Neural cell (in vitro differentiated cells): ENCODE measurements around the gene CAMK1. TPM values are rescaled to one million over a fixed set of nuclear protein-coding genes. Genes with fewer than 3 reads are reported as not detected.

Source experiments
- H2AFZ ChIP-seq: fragments of 200-600, 300-800 bp; sonication (generic), shearing (Covaris generic); 2 replicates; pipeline ENCODE4 v1.6.0; 2014; ENCODE audit warnings: low read depth, mild to moderate bottlenecking, antibody characterized with exemption, low read length, moderate library complexity
- H3F3A ChIP-seq: fragments of 200-600 bp; shearing (Covaris generic); 2 replicates; pipeline ENCODE4 v1.6.1; 2016; ENCODE audit warnings: mild to moderate bottlenecking, moderate library complexity, mixed read lengths, antibody characterized with exemption, low read length; ENCODE audit not compliant: insufficient read depth, poor library complexity, severe bottlenecking
- H3K27ac ChIP-seq: fragments of 200-600, 300-800 bp; sonication (generic), shearing (Covaris generic); 2 replicates; pipeline ENCODE4 v1.5.1; 2014; ENCODE audit warnings: mild to moderate bottlenecking, low read length, moderate library complexity
- H3K27me3 ChIP-seq: fragments of 300-800, 200-600 bp; sonication (generic), shearing (Covaris generic); 2 replicates; pipeline ENCODE4 v1.6.0; 2014; ENCODE audit warnings: mild to moderate bottlenecking, low read depth, low read length, moderate library complexity; ENCODE audit not compliant: insufficient read depth
- H3K36me3 ChIP-seq: fragments of 300-800, 200-600 bp; sonication (generic), shearing (Covaris generic); 2 replicates; pipeline ENCODE4 v1.5.1; 2014; ENCODE audit warnings: mild to moderate bottlenecking, antibody characterized with exemption, low read length, moderate library complexity; ENCODE audit not compliant: insufficient read depth
- H3K4me2 ChIP-seq: fragments of 300-800, 200-600 bp; sonication (generic), shearing (Covaris generic); 2 replicates; pipeline ENCODE4 v1.6.0; 2014; ENCODE audit warnings: mild to moderate bottlenecking, low read length
- H3K4me3 ChIP-seq: fragments of 300-800, 200-600 bp; sonication (generic), shearing (Covaris generic); 2 replicates; pipeline ENCODE4 v1.5.1; 2014; ENCODE audit warnings: mild to moderate bottlenecking, low read length, moderate library complexity
- H3K79me2 ChIP-seq: fragments of 200-600 bp; shearing (Covaris generic); replicated peaks from 2 replicates; pipeline ENCODE4 v1.6.0; 2014; ENCODE audit warnings: mild to moderate bottlenecking, low read length, moderate library complexity; ENCODE audit not compliant: insufficient read depth
- H3K9ac ChIP-seq: fragments of 300-800, 200-600 bp; sonication (generic), shearing (Covaris generic); 2 replicates; pipeline ENCODE4 v1.6.1; 2016; ENCODE audit warnings: mild to moderate bottlenecking, low read length, mixed read lengths
- H3K9me2 ChIP-seq: fragments of 200-600 bp; shearing (Covaris generic); 2 replicates; pipeline ENCODE4 v1.6.1; 2016; ENCODE audit warnings: mild to moderate bottlenecking, low read length, mixed read lengths; ENCODE audit not compliant: insufficient read depth
- H3K9me3 ChIP-seq: fragments of 200-600, 300-800 bp; sonication (generic), shearing (Covaris generic); 2 replicates; pipeline ENCODE4 v1.6.1; 2016; ENCODE audit warnings: mild to moderate bottlenecking, mixed run types, low read length, moderate library complexity, mixed read lengths
- H4K20me1 ChIP-seq: fragments of 200-600 bp; shearing (Covaris generic); 2 replicates; pipeline ENCODE4 v1.6.1; 2016; ENCODE audit warnings: mild to moderate bottlenecking, mixed run types; ENCODE audit not compliant: insufficient read depth
- CTCF ChIP-seq: fragments of 450-650 bp; IDR thresholded peaks from 2 replicates; pipeline ENCODE4 v1.5.1; 2014; ENCODE audit warnings: antibody characterized with exemption, mild to moderate bottlenecking, moderate library complexity; ENCODE audit not compliant: poor library complexity, severe bottlenecking
- EP300 ChIP-seq: fragments of 450-650 bp; conservative IDR thresholded peaks from 2 replicates; pipeline ENCODE4 v1.6.1; 2014; ENCODE audit warnings: antibody characterized with exemption, mild to moderate bottlenecking, moderate library complexity; ENCODE audit not compliant: poor library complexity, severe bottlenecking
- EZH2 ChIP-seq: fragments of 200-600, 300-800 bp; shearing (Covaris generic), sonication (generic); IDR thresholded peaks from 2 replicates; pipeline ENCODE4 v1.6.1; 2014; ENCODE audit warnings: antibody characterized with exemption, low read length, borderline replicate concordance, mild to moderate bottlenecking; ENCODE audit not compliant: insufficient read depth, poor library complexity, severe bottlenecking
- MXI1 ChIP-seq: fragments of 450-650 bp; conservative IDR thresholded peaks from 2 replicates; pipeline ENCODE4 v1.6.1; 2014; ENCODE audit warnings: antibody characterized with exemption, mild to moderate bottlenecking; ENCODE audit not compliant: poor library complexity, severe bottlenecking
- POLR2AphosphoS5 ChIP-seq: IDR thresholded peaks from 2 replicates; pipeline ENCODE4 v1.6.1; 2012
- RAD21 ChIP-seq: fragments of 450-650 bp; conservative IDR thresholded peaks from 2 replicates; pipeline ENCODE4 v1.6.1; 2014; ENCODE audit warnings: antibody characterized with exemption, mild to moderate bottlenecking, moderate library complexity
- SMC3 ChIP-seq: fragments of 450-650 bp; conservative IDR thresholded peaks from 2 replicates; pipeline ENCODE4 v1.6.1; 2014; ENCODE audit warnings: antibody characterized with exemption, mild to moderate bottlenecking, moderate library complexity; ENCODE audit not compliant: poor library complexity
- TAF1 ChIP-seq: IDR thresholded peaks from 2 replicates; pipeline ENCODE4 v1.6.1; 2012; ENCODE audit warnings: low read depth
- polyA plus RNA-seq: library from polyadenylated mRNA; depleted of rRNA; stranded (reverse); fragments of >200 nt; gene quantifications from 2 replicates; pipeline ENCODE4 v1.2.3, GENCODE V29; 2014
- TF ChIP-seq, protein P1 (sequence below): IDR thresholded peaks from 2 replicates; pipeline ENCODE4 v1.6.1; 2012; ENCODE audit warnings: borderline replicate concordance

The CAMK1 gene
- polyA plus RNA-seq, 1 donor from 2014 or later = 18.7 TPM

GRCh38 chr3:9800529-9800928 lies 30.8 kb upstream of the CAMK1 start:
- H3K4me3 ChIP-seq = no peak overlapping the region
- H3K9me3 ChIP-seq = no peaks in the 10 kb centered on the region
- H3K9me2 ChIP-seq = no peaks in the 10 kb centered on the region
- peaks cover under 1% of the 10 kb centered on the region for H3K79me2 ChIP-seq
- no peak overlapping the region for H3K4me2 ChIP-seq
- H3K27ac ChIP-seq = no peak overlapping the region
- H3K27me3 ChIP-seq = no peaks in the 10 kb centered on the region
- no peaks in the 10 kb centered on the region for H3K36me3 ChIP-seq
- H4K20me1 ChIP-seq = no peaks in the 10 kb centered on the region
- H2AFZ ChIP-seq = no peak overlapping the region
- no peaks in the 10 kb centered on the region for H3F3A ChIP-seq
- TF ChIP-seq POLR2AphosphoS5 (no peak), CTCF (peak; percentile 20), TAF1 (no peak), RAD21 (no peak), EZH2 (no peak), MXI1 (no peak), SMC3 (no peak)
- TF ChIP-seq, protein P1, sequence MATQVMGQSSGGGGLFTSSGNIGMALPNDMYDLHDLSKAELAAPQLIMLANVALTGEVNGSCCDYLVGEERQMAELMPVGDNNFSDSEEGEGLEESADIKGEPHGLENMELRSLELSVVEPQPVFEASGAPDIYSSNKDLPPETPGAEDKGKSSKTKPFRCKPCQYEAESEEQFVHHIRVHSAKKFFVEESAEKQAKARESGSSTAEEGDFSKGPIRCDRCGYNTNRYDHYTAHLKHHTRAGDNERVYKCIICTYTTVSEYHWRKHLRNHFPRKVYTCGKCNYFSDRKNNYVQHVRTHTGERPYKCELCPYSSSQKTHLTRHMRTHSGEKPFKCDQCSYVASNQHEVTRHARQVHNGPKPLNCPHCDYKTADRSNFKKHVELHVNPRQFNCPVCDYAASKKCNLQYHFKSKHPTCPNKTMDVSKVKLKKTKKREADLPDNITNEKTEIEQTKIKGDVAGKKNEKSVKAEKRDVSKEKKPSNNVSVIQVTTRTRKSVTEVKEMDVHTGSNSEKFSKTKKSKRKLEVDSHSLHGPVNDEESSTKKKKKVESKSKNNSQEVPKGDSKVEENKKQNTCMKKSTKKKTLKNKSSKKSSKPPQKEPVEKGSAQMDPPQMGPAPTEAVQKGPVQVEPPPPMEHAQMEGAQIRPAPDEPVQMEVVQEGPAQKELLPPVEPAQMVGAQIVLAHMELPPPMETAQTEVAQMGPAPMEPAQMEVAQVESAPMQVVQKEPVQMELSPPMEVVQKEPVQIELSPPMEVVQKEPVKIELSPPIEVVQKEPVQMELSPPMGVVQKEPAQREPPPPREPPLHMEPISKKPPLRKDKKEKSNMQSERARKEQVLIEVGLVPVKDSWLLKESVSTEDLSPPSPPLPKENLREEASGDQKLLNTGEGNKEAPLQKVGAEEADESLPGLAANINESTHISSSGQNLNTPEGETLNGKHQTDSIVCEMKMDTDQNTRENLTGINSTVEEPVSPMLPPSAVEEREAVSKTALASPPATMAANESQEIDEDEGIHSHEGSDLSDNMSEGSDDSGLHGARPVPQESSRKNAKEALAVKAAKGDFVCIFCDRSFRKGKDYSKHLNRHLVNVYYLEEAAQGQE = no peak
- no peak overlapping the region for H3K9ac ChIP-seq

DNA sequence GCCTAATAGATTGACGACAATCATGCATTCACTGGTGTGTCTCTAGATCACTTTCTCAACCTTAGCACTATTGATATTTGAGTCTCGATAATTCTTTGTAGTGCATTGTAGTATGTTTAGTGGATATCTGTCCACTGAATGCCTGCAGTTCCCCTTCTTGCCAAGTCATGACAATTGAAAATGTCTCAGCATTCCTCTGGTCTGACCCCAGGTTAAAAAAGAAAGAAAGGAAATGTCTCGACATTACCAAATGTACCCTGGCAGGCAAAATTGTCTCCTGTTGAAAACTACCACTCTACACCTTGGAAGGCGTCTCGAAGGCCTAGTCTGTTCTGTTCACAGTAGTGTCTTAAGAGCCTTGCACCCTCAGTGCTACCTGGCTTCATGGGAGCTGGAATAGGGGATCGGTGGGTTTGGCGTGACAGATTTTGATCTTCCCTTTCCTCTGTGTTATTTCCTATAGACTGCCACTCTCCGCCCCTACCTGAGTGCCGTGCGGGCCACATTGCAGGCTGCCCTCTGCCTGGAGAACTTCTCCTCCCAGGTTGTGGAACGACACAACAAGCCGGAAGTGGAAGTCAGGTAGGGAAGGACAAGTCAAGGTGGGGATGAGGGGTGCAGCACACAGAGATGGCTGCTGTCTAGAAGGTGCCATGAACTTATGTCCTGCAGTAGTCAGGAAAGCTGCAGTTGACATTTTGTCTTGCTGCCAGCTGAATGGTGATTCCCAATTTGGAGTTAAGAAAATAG lies 27.6 kb upstream of the CAMK1 start:
- Histone ChIP-seq H3K27me3 (no peaks in the 10 kb centered on the region), H3K9ac (no peak overlapping the region), H3K27ac (no peak overlapping the region), H3K9me2 (no peaks in the 10 kb centered on the region), H4K20me1 (no peaks in the 10 kb centered on the region), H3K4me2 (no peak overlapping the region), H3F3A (no peaks in the 10 kb centered on the region), H3K36me3 (no peaks in the 10 kb centered on the region), H3K9me3 (no peaks in the 10 kb centered on the region), H3K4me3 (no peak overlapping the region), H2AFZ (no peak overlapping the region), H3K79me2 (peaks cover 26% of the 10 kb centered on the region)
- TF ChIP-seq MXI1 (no peak), POLR2AphosphoS5 (no peak), EP300 (no peak), CTCF (no peak), RAD21 (no peak), EZH2 (no peak), SMC3 (no peak)
